Ovary (tissue), 9 donors: ENCODE data around the gene RHOD. TPM values are rescaled to one million over a fixed set of nuclear protein-coding genes. Genes with fewer than 3 reads are reported as not detected.
A peak's percentile ranks its signal among the peaks of the same experiment; 100 is the strongest.

Experiments used
- DNase-seq, 5 donors: peaks; one replicate each; pipeline ENCODE4 v3.0.0-alpha.2; 2019 to 2020
- H3K27ac ChIP-seq, 2 donors: fragments of 200-600 bp; one replicate each; pipeline versions ENCODE4 v1.5.1 to v1.8.0; 2019 to 2022
- H3K27me3 ChIP-seq: fragments of 200-600 bp; one replicate; pipeline ENCODE4 v1.8.0; 2022
- H3K36me3 ChIP-seq: fragments of 200-600 bp; sonication (generic); one replicate; pipeline ENCODE4 v1.5.1; 2019
- H3K4me1 ChIP-seq: one replicate; pipeline ENCODE4 v1.8.1; 2013; ENCODE audit warnings: mild to moderate bottlenecking, moderate library complexity; ENCODE audit not compliant: insufficient read depth
- H3K4me3 ChIP-seq: fragments of 200-600 bp; sonication (generic); one replicate; pipeline ENCODE4 v1.5.1; 2017
- H3K9me3 ChIP-seq, 2 donors: fragments of 200-600 bp in 1 of 2; sonication (generic) in 1 of 2; one replicate each; pipeline versions ENCODE4 v1.5.1 to v1.8.1; 2013 to 2019; ENCODE audit warnings: mild to moderate bottlenecking in 1 of 2, moderate library complexity in 1 of 2
- CTCF ChIP-seq, 3 donors: fragments of 450-650 bp in 2 of 3; fragments of 200-600 bp in 1 of 3; IDR thresholded peaks; one replicate each; pipeline versions ENCODE4 v1.5.1 to v1.8.0; 2016 to 2022; ENCODE audit warnings: antibody characterized with exemption in 3 of 3, mild to moderate bottlenecking in 1 of 3
- EP300 ChIP-seq: sonication (generic); formaldehyde crosslinking; IDR thresholded peaks from one replicate; pipeline ENCODE4 v1.6.1; 2017; ENCODE audit warnings: antibody characterized with exemption
- POLR2A ChIP-seq: fragments of 450-650 bp; IDR thresholded peaks from one replicate; pipeline ENCODE4 v1.6.1; 2017; ENCODE audit warnings: antibody characterized with exemption, mild to moderate bottlenecking, moderate library complexity
- WGBS, 3 donors: extraction: QIAGEN DNeasy Blood & Tissue Kit in 1 of 3; methylation state at CpG; one replicate each; pipeline versions ENCODE4 v1.1.5 to v1.1.7; 2013 to 2017; 5-methylcytosine and 5-hydroxymethylcytosine counted together
- intact Hi-C, 4 donors: fragments of 100-400 bp; cut with DNase I; formaldehyde crosslinking; loops; one replicate each; pipeline versions ENCODE4 v1.11.0 to v1.15.1; 2022 to 2023
- polyA plus RNA-seq, 2 donors: library from polyadenylated mRNA; stranded (reverse); fragments of 200-250 nt in 1 of 2; fragments of 350-450 nt in 1 of 2; fragmentation: Illumina TruSeq in 1 of 2; extraction: RNeasy Lipid Tissue Mini Kit (QIAGEN cat#74804) in 1 of 2; gene quantifications; one replicate each; pipeline ENCODE4 v1.2.3, GENCODE V29; 2013 to 2014
- total RNA-seq, 7 donors: library from RNA; depleted of rRNA in 2 of 7; stranded (reverse); fragments of >200 nt in 2 of 7; fragmentation: NEBNext Ultra II Directional in 3 of 7; extraction: Animal tissue kit (Norgen Biotek cat#: 25700) in 3 of 7; gene quantifications; one replicate each; pipeline versions ENCODE4 v1.1.0 to v1.2.4, GENCODE V29; 2016 to 2023
- donor health status: DM: no; HTN: no; CAD: no; lungs with moderate emphysema.
- donor health status: DM: no; HTN: no; CAD: no.
- donor health status: Bipolar disorder and iron deficiency.
- donor health status: DM: yes; HTN: yes; CAD: no.
- donor health status: DM: no; HTN: no; CAD: no.
- donor health status: DM: yes; HTN: yes; CAD: no.

RHOD gene
- total and polyA plus RNA-seq, 9 donors: 5.5 to 24.9 (median 12.8) TPM

GRCh38 chr11:67020949-67021348, 35.7 kb upstream of the RHOD start:
- DNase-seq: no peak
- Histone ChIP-seq H3K4me3 (no peak overlapping the region), H3K9me3 (no peaks in the 10 kb centered on the region), H3K36me3 (no peaks in the 10 kb centered on the region), H3K27me3 (no peaks in the 10 kb centered on the region), H3K27ac (no peak overlapping the region), H3K4me1 (peaks cover 3% of the 10 kb centered on the region)
- TF ChIP-seq EP300 (no peak), POLR2A (no peak), CTCF (IDR thresholded peaks at IDR 0.05) (no peak)
- intact Hi-C loops: no loop called here
- WGBS, 3 donors: 81 to 93% (median 92%) methylated on average over 6 of the region's 6 CpGs

GRCh38 chr11:67022341-67022933, 34.2 kb upstream of the RHOD start:
- TF ChIP-seq POLR2A: no peak
- no peak for TF ChIP-seq EP300
- no peak for TF ChIP-seq CTCF (IDR thresholded peaks at IDR 0.05)
- Histone ChIP-seq H3K4me1 (peaks cover 3% of the 10 kb centered on the region), H3K36me3 (no peaks in the 10 kb centered on the region), H3K4me3 (no peak overlapping the region), H3K27me3 (no peaks in the 10 kb centered on the region), H3K27ac (no peak overlapping the region), H3K9me3 (no peaks in the 10 kb centered on the region)
- WGBS, 3 donors: 5 to 9% (median 7%) methylated on average over 20 of the region's 20 CpGs
- intact Hi-C loops: no loop called here
- peak in 4 of 5 donors; percentile 28 to 63 (median 46) for DNase-seq

- 1 to 3% (median 1%) methylated on average over 47 to 118 of the region's 118 CpGs for WGBS, 3 donors
- no peak for TF ChIP-seq EP300
- no peak for TF ChIP-seq CTCF (IDR thresholded peaks at IDR 0.05)
- TF ChIP-seq POLR2A: no peak
These were observed 33.4 kb upstream of the RHOD start, which contains the start of gene SYT12 for GRCh38 chr11:67022961-67023956. Gene SYT12 (plus strand): TSS chr11:67023134. CDS start chr11:67030145, 7,011 bp downstream.

GRCh38 chr11:67023957-67024353, 32.7 kb upstream of the RHOD start:
- no peak overlapping the region for H3K27ac ChIP-seq
- no peak for TF ChIP-seq CTCF (IDR thresholded peaks at IDR 0.05)
- no peak for TF ChIP-seq EP300
- TF ChIP-seq POLR2A: no peak
- H3K9me3 ChIP-seq: no peaks in the 10 kb centered on the region
- no peak for DNase-seq
- no peak overlapping the region for H3K4me3 ChIP-seq
- H3K27me3 ChIP-seq: no peaks in the 10 kb centered on the region
- no peaks in the 10 kb centered on the region for H3K36me3 ChIP-seq
- 25 to 41% (median 39%) methylated on average over 2 to 6 of the region's 6 CpGs for WGBS, 3 donors
- intact Hi-C loops: no loop called here
- peaks cover 3% of the 10 kb centered on the region for H3K4me1 ChIP-seq

More at GRCh38 chr11:67022961-67023956, 33.4 kb upstream of the RHOD start, which contains the start of gene SYT12:
- no peak for DNase-seq
- intact Hi-C loops: no loop called here
- Histone ChIP-seq H3K4me3 (no peak within 1 kb of the TSS), H3K4me1 (peaks cover 3% of the 10 kb centered on the region), H3K27ac (no peak within 1 kb of the TSS), H3K9me3 (no peaks in the 10 kb centered on the region), H3K27me3 (no peaks in the 10 kb centered on the region), H3K36me3 (no peaks in the 10 kb centered on the region)
